ENCODE measurements around the gene KCNQ1.

Gene KCNQ1

GRCh38 chr11:2445746-2446551, 1.1 kb downstream of the KCNQ1 start:
- DNase-seq: no peak

GRCh38 chr11:2446590-2447252, 1.9 kb downstream of the KCNQ1 start:
- peak in 1 of 5 donors; percentile 31 for DNase-seq

- DNase-seq: no peak
Observed at GRCh38 chr11:2447253-2447950, 2.6 kb downstream of the KCNQ1 start.

- no peak for DNase-seq
Observed at GRCh38 chr11:2447951-2448650, 3.3 kb downstream of the KCNQ1 start.

GRCh38 chr11:2448661-2449547, 4.1 kb downstream of the KCNQ1 start:
- no peak for DNase-seq

GRCh38 chr11:2449548-2450320, 4.9 kb downstream of the KCNQ1 start:
- DNase-seq: no peak

- no peak for DNase-seq
Observed at GRCh38 chr11:2450321-2451041, 5.7 kb downstream of the KCNQ1 start.

GRCh38 chr11:2451336-2451735, 6.5 kb downstream of the KCNQ1 start:
- no peak for DNase-seq

- no peak for DNase-seq
Observed at GRCh38 chr11:2451916-2452315, 7.1 kb downstream of the KCNQ1 start.

GRCh38 chr11:2452321-2453012, 7.7 kb downstream of the KCNQ1 start:
- no peak for DNase-seq

GRCh38 chr11:2453436-2453835, 8.6 kb downstream of the KCNQ1 start:
- no peak for DNase-seq

GRCh38 chr11:2458321-2458720, 13.5 kb downstream of the KCNQ1 start:
- DNase-seq: no peak

GRCh38 chr11:2459016-2459725, 14.4 kb downstream of the KCNQ1 start:
- DNase-seq: no peak

GRCh38 chr11:2459796-2460531, 15.2 kb downstream of the KCNQ1 start:
- no peak for DNase-seq

- no peak for DNase-seq
Observed at GRCh38 chr11:2460540-2461252, 15.9 kb downstream of the KCNQ1 start.

GRCh38 chr11:2461253-2461955, 16.6 kb downstream of the KCNQ1 start:
- no peak for DNase-seq

GRCh38 chr11:2461956-2462542, 17.2 kb downstream of the KCNQ1 start:
- DNase-seq: no peak

Data from T-helper 1 cell (primary cell).